Stomach (tissue), 9 donors: ENCODE results near the gene SORCS2. TPM values are rescaled to one million over a fixed set of nuclear protein-coding genes. Genes with fewer than 3 reads are reported as not detected.

Experiments used
- DNase-seq, 2 donors: peaks; one replicate each; pipeline versions ENCODE4 v3.0.0 to v3.0.0-alpha.2; 2013 to 2019
- H3K27ac ChIP-seq, 5 donors: fragments of 200-600 bp in 4 of 5; sonication (generic) in 4 of 5; one replicate each; pipeline ENCODE4 v1.5.1; 2013 to 2019; ENCODE audit warnings: mild to moderate bottlenecking in 1 of 5, moderate library complexity in 1 of 5
- H3K27me3 ChIP-seq, 3 donors: fragments of 200-600 bp; sonication (generic); one replicate each; pipeline ENCODE4 v1.5.1; 2017 to 2019; ENCODE audit warnings: mixed run types in 1 of 3
- H3K36me3 ChIP-seq, 4 donors: fragments of 200-600 bp; sonication (generic); 1 replicate in 3 of 4; 2 replicates in 1 of 4; pipeline ENCODE4 v1.5.1; 2016 to 2019
- H3K4me1 ChIP-seq, 4 donors: fragments of 200-600 bp; sonication (generic); one replicate each; pipeline ENCODE4 v1.5.1; 2016 to 2019
- H3K4me3 ChIP-seq, 4 donors: fragments of 200-600 bp; sonication (generic) in 3 of 4; one replicate each; pipeline ENCODE4 v1.5.1; 2016 to 2019; ENCODE audit warnings: mild to moderate bottlenecking in 1 of 4
- H3K9me3 ChIP-seq, 4 donors: fragments of 200-600 bp; sonication (generic); one replicate each; pipeline ENCODE4 v1.5.1; 2016 to 2019
- CTCF ChIP-seq, 7 experiments: fragments of 450-650 bp in 4 of 7; fragments of 200-600 bp in 3 of 7; sonication (generic) in 3 of 7; IDR thresholded peaks; one replicate each; pipeline ENCODE4 v1.5.1; 2016 to 2019; ENCODE audit warnings: antibody characterized with exemption in 7 of 7, control low read depth in 2 of 7, mild to moderate bottlenecking in 1 of 7
- EP300 ChIP-seq: sonication (generic); formaldehyde crosslinking; IDR thresholded peaks from one replicate; pipeline ENCODE4 v1.6.1; 2017; ENCODE audit warnings: antibody characterized with exemption
- POLR2A ChIP-seq, 4 donors: fragments of 450-650 bp; IDR thresholded peaks; one replicate each; pipeline ENCODE4 v1.6.1; 2016; ENCODE audit warnings: antibody characterized with exemption in 4 of 4, control low read depth in 2 of 4, mild to moderate bottlenecking in 1 of 4, moderate library complexity in 1 of 4
- POLR2AphosphoS5 ChIP-seq, 3 donors: sonication (generic); formaldehyde crosslinking; IDR thresholded peaks; one replicate each; pipeline ENCODE4 v1.6.1; 2016; ENCODE audit warnings: antibody characterized with exemption in 3 of 3
- WGBS, 5 donors: extraction: QIAGEN DNeasy Blood & Tissue Kit in 3 of 5; methylation state at CpG; one replicate each; pipeline versions ENCODE4 v1.1.5 to v1.1.7; 2013 to 2018; 5-methylcytosine and 5-hydroxymethylcytosine counted together
- intact Hi-C: fragments of 100-400 bp; cut with DNase I; formaldehyde crosslinking; loops from one replicate; pipeline ENCODE4 v1.15.1; 2023; ENCODE audit warnings: low total_unique reads
- polyA plus RNA-seq, 3 donors: library from polyadenylated mRNA; stranded (reverse); fragments of 200-250 nt; gene quantifications; one replicate each; pipeline ENCODE4 v1.2.3, GENCODE V29; 2013
- total RNA-seq, 5 donors: library from RNA; depleted of rRNA; stranded (reverse); fragments of >200 nt; gene quantifications; one replicate each; pipeline versions ENCODE4 v1.1.0 to v1.2.3, GENCODE V29; 2014 to 2016
- donor health status: healthy with polysubstance abuse.
- donor health status: Bipolar disorder and iron deficiency.
- donor health status: healthy.

The SORCS2 gene
- total and polyA plus RNA-seq, 8 donors = under 0.01 to 13.0 (median 0.50) TPM; not detected in 1

GRCh38 chr4:7210824-7211223 is 18.5 kb downstream of the SORCS2 start:
- H3K4me3 ChIP-seq = no peak overlapping the region
- peaks cover 0 to 35% (median 0%) of the 10 kb centered on the region in 3 donors for H3K27me3 ChIP-seq
- DNase-seq = no peak
- WGBS, 5 donors = 79 to 87% (median 83%) methylated on average over 4 of the region's 4 CpGs
- H3K9me3 ChIP-seq = peaks cover 3 to 15% (median 10%) of the 10 kb centered on the region in 4 donors
- no peak overlapping the region for H3K27ac ChIP-seq
- peaks cover 7 to 33% (median 20%) of the 10 kb centered on the region in 4 donors for H3K4me1 ChIP-seq
- no peak for TF ChIP-seq POLR2AphosphoS5 (IDR thresholded peaks at IDR 0.05)
- no peak for TF ChIP-seq EP300
- no peak for TF ChIP-seq POLR2A (IDR thresholded peaks at IDR 0.05)
- TF ChIP-seq CTCF (IDR thresholded peaks at IDR 0.05) = no peak
- intact Hi-C loops = no loop called here
- no peaks in the 10 kb centered on the region for H3K36me3 ChIP-seq

- DNase-seq = no peak
- TF ChIP-seq POLR2A (IDR thresholded peaks at IDR 0.05) (no peak), CTCF (IDR thresholded peaks at IDR 0.05) (no peak), EP300 (no peak), POLR2AphosphoS5 (IDR thresholded peaks at IDR 0.05) (no peak)
Observed at GRCh38 chr4:7212101-7212674, 19.9 kb downstream of the SORCS2 start.

GRCh38 chr4:7212921-7213320 is 20.6 kb downstream of the SORCS2 start:
- H3K9me3 ChIP-seq = peaks cover 3 to 15% (median 10%) of the 10 kb centered on the region in 4 donors
- DNase-seq = no peak
- TF ChIP-seq POLR2A (IDR thresholded peaks at IDR 0.05) (no peak), POLR2AphosphoS5 (IDR thresholded peaks at IDR 0.05) (no peak), EP300 (no peak), CTCF (IDR thresholded peaks at IDR 0.05) (no peak)
- WGBS, 5 donors = 64 to 90% (median 80%) methylated on average over 6 of the region's 6 CpGs
- H3K27me3 ChIP-seq = peaks cover 0 to 27% (median 0%) of the 10 kb centered on the region in 3 donors
- no peaks in the 10 kb centered on the region for H3K36me3 ChIP-seq
- H3K4me3 ChIP-seq = no peak overlapping the region
- intact Hi-C loops = no loop called here
- no peak overlapping the region for H3K27ac ChIP-seq
- peaks cover 2 to 23% (median 10%) of the 10 kb centered on the region in 4 donors for H3K4me1 ChIP-seq

More at GRCh38 chr4:7212101-7212674, 19.9 kb downstream of the SORCS2 start:
- Histone ChIP-seq H3K27ac (no peak overlapping the region), H3K36me3 (no peaks in the 10 kb centered on the region), H3K4me1 (peaks cover 4 to 23% (median 11%) of the 10 kb centered on the region in 4 donors), H3K4me3 (no peak overlapping the region), H3K27me3 (peaks cover 0 to 31% (median 0%) of the 10 kb centered on the region in 3 donors), H3K9me3 (peaks cover 3 to 15% (median 10%) of the 10 kb centered on the region in 4 donors)
- 66 to 78% (median 76%) methylated on average over 4 to 6 of the region's 6 CpGs for WGBS, 5 donors
- intact Hi-C loops = no loop called here

GRCh38 chr4:7213807-7214206 is 21.5 kb downstream of the SORCS2 start:
- no peaks in the 10 kb centered on the region for H3K36me3 ChIP-seq
- intact Hi-C loops = no loop called here
- H3K27ac ChIP-seq = no peak overlapping the region
- no peak for DNase-seq
- H3K4me1 ChIP-seq = peaks cover 0 to 21% (median 7%) of the 10 kb centered on the region in 4 donors
- 80 to 90% (median 83%) methylated on average over 2 of the region's 2 CpGs for WGBS, 5 donors
- peaks cover 0 to 18% (median 0%) of the 10 kb centered on the region in 3 donors for H3K27me3 ChIP-seq
- peaks cover 3 to 15% (median 10%) of the 10 kb centered on the region in 4 donors for H3K9me3 ChIP-seq
- no peak for TF ChIP-seq POLR2A (IDR thresholded peaks at IDR 0.05)
- TF ChIP-seq POLR2AphosphoS5 (IDR thresholded peaks at IDR 0.05) = no peak
- TF ChIP-seq CTCF (IDR thresholded peaks at IDR 0.05) = no peak
- TF ChIP-seq EP300 = no peak
- H3K4me3 ChIP-seq = no peak overlapping the region
